Posterior vena cava (tissue), 2 donors: ENCODE measurements around the gene VEGFB. TPM values are rescaled to one million over a fixed set of nuclear protein-coding genes. Genes with fewer than 3 reads are reported as not detected.

Experiments used
- DNase-seq: peaks from one replicate; pipeline ENCODE4 v3.0.0-alpha.2; 2020; ENCODE audit warnings: low spot score
- intact Hi-C, 2 donors: fragments of 100-400 bp; cut with DNase I; formaldehyde crosslinking; loops; one replicate each; pipeline versions ENCODE4 v1.14.1 to v1.14.2; 2022 to 2023
- total RNA-seq, 2 donors: library from RNA; stranded (reverse); fragmentation: NEBNext Ultra II Directional; extraction: Animal tissue kit (Norgen Biotek cat#: 25700); gene quantifications; one replicate each; pipeline ENCODE4 v1.2.1, GENCODE V29; 2021
- donor health status: DM: yes; HTN: yes; CAD: no.
- donor health status: DM: yes; HTN: yes; CAD: no.

Gene VEGFB
- total RNA-seq, 2 donors from 2014 or later: 163 to 190 TPM

- intact Hi-C loops: no loop called here
- DNase-seq: no peak
Measured at GRCh38 chr11:64252003-64252872, 17.9 kb downstream of the VEGFB start.

GRCh38 chr11:64253043-64253442, 18.7 kb downstream of the VEGFB start:
- intact Hi-C loops: no loop called here

GRCh38 chr11:64253481-64253880, 19.1 kb downstream of the VEGFB start:
- DNase-seq: no peak
- intact Hi-C loops: no loop called here

More at GRCh38 chr11:64253043-64253442, 18.7 kb downstream of the VEGFB start:
- no peak for DNase-seq

DNA sequence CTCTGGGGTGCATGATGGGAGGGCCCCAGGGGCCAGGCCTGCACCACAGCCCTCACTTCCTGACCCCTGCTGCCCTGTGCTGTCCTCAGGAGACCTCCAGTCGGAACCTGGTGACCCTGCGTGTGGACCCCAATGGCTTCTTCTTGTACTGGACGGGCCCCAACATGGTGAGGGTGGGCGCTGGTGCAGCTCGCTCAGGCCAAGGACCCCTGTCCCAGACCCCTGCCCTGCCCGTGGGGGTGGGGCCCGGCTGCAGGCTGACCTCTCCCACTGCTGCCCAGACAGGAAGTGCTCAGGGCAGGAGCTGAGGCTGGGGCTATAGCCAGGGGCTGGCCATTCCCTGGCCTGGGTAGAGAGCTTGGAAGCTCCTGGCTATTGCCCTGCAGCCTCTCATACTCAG, 19.9 kb downstream of the VEGFB start:
- intact Hi-C loops: no loop called here
- DNase-seq: no peak

- intact Hi-C loops: no loop called here
- DNase-seq: no peak
Measured at GRCh38 chr11:64255135-64256128, 21.0 kb downstream of the VEGFB start.

DNA sequence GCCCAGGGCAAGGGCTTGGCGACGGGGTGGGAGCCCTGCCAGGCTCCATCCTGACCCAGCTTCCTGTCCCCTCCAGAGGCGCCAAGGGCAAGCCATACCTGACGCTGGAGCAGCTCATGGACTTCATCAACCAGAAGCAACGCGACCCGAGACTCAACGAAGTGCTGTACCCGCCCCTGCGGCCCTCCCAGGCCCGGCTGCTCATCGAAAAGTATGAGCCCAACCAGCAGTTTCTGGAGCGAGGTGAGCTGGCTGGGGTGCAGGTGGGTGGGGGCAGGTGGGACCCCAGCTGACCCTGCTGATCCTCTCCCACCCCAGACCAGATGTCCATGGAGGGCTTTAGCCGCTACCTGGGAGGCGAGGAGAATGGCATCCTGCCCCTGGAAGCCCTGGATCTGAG, 21.9 kb downstream of the VEGFB start:
- no peak for DNase-seq
- intact Hi-C loops: no loop called here

GRCh38 chr11:64258356-64258755, 24.0 kb downstream of the VEGFB start:
- no peak for DNase-seq
- intact Hi-C loops: no loop called here

GRCh38 chr11:64258946-64259532, 24.7 kb downstream of the VEGFB start:
- DNase-seq: no peak

DNA sequence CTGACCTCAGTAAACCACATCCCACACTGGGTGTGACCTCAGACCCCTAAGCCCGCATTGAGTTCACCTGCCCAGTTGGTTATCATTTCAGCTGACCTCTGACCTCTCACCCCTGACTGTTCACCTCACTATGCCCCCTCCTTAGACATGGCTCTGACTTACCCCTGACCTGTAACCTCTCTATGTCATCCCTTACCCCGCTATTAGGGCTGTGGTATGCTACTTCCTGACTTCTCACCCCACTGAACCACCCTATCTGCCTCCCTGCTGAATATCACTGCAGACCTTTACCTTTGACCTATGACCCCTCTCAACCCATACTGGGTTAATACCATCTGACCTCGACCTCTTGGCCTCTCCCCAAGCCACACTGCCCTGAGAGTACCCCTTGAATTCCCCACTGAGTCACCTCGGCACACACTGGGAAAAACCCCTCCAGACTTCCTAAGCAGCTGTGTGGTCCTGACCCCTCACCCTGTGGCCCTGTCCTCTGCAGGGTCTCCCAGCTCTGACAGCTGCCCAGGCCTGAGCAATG, 25.2 kb downstream of the VEGFB start:
- intact Hi-C loops: no loop called here

More at GRCh38 chr11:64258946-64259532, 24.7 kb downstream of the VEGFB start:
- intact Hi-C loops: no loop called here

DNA sequence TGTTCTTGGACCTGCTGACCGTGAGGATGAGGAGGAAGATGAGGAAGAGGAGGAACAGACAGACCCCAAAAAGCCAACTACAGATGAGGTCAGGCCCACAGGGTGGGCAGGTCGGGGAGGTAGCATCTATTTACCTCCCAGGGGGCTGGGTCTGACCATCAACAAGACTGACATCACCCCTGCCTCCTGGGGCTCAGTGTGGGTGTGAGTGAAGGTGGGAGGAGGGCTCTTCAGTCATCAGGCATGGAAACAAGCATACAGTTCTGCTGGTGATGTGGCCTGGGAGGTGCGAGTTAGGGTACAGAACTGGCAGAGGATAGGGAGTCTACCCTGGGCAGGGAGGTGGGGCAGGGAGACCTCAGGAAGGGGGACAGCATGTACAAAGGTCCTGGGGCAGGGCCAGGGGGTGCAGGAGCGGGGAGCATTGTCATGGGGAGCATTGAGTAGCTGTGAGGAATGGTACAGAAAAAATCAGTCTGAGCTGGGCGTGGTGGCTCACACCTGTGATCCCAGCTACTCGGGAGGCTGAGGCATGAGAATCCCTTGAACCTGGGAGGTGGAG, 25.8 kb downstream of the VEGFB start:
- intact Hi-C loops: no loop called here
- no peak for DNase-seq

More for the DNA sequence above, 25.2 kb downstream of the VEGFB start:
- no peak for DNase-seq

GRCh38 chr11:64261556-64262080, 27.2 kb downstream of the VEGFB start:
- intact Hi-C loops: no loop called here
- DNase-seq: no peak

- intact Hi-C loops: no loop called here
- no peak for DNase-seq
Measured at GRCh38 chr11:64262271-64263002, 28.1 kb downstream of the VEGFB start.

- DNase-seq: no peak
- intact Hi-C loops: no loop called here
Measured at GRCh38 chr11:64263021-64263946, 28.9 kb downstream of the VEGFB start.

DNA sequence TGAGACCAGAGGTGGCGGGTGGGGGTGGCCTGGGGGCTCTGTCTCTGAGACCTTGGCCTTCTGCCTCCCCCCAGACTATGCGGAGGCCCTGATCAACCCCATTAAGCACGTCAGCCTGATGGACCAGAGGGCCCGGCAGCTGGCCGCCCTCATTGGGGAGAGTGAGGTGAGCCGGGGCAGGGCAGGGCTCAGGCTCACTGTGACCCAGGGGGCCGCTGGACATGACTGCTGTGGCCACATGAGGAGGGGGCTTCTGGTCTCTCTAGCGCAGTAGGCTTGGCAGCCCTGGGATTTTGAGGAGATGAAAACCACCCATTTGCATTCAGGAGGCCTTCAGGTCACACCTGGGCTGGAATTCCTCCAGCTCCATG, 29.5 kb downstream of the VEGFB start:
- intact Hi-C loops: no loop called here
- DNase-seq: no peak

- no peak for DNase-seq
- intact Hi-C loops: no loop called here
Measured at GRCh38 chr11:64264371-64264852, 30.0 kb downstream of the VEGFB start.

DNA sequence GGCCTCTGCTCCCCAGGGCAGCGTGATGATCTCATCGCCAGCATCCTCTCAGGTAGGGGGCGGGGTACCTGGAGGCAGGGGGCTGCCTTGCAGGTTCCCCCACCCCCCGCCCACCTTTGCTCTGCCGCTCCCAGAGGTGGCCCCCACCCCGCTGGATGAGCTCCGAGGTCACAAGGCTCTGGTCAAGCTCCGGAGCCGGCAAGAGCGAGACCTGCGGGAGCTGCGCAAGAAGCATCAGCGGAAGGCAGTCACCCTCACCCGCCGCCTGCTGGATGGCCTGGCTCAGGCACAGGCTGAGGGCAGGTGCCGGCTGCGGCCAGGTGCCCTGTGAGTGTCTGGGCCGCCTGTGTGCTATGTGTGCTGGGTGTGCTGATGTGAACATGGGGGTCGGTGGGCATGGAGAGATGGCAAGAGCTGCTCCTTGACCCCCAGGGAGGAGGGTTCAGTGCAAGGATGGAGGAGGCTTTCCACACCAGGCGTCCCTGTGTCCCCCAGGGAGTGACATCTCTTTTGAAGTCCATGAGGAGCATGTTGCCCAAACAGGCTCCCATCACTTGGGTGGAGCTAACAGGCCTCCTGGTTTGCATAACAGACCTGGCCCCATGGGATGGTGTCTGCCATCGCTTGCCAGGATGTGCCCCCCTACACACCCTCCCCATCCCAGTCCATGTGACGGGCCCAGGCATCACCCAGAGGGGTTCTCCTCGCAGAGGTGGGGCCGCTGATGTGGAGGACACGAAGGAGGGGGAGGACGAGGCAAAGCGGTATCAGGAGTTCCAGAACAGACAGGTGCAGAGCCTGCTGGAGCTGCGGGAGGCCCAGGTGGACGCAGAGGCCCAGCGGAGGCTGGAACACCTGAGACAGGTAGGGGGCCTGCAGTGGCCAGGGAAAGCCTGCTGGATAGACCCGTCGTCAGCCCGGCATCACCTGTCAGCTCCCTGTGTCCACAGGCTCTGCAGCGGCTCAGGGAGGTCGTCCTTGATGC, 31.1 kb downstream of the VEGFB start:
- DNase-seq: no peak
- intact Hi-C loops: no loop called here
